HPDE6-E6E7 (cell line): ENCODE data around the gene ZNF587B.
"Not testable (repeated sequence)": the region's sequence is repeated elsewhere in the genome, so short reads cannot be mapped to it uniquely, and the experiment has no call there.

Experiments used
- DNase-seq: peaks from one replicate; pipeline ENCODE4 v3.0.0; 2011; ENCODE audit warnings: missing footprints; ENCODE audit errors: extremely low spot score

The ZNF587B gene

GRCh38 chr19:57830071-57830602, at the start of gene ZNF587B:
ZNF587B (plus strand) TSS chr19:57830299; CDS start chr19:57830529, 230 bp downstream.
- DNase-seq, result peak; percentile 71

GRCh38 chr19:57786286-57786685, 43.8 kb upstream of the ZNF587B start:
- no peak for DNase-seq

- no peak for DNase-seq
Observed at GRCh38 chr19:57786906-57787305, 43.2 kb upstream of the ZNF587B start.

- no peak for DNase-seq
Observed at GRCh38 chr19:57788114-57788692, 41.9 kb upstream of the ZNF587B start.

- no peak for DNase-seq
Observed at GRCh38 chr19:57789288-57789687, 40.8 kb upstream of the ZNF587B start.

GRCh38 chr19:57796580-57796979, 33.5 kb upstream of the ZNF587B start:
- DNase-seq, result not testable (repeated sequence)

- DNase-seq, result no peak
Observed at GRCh38 chr19:57800696-57801095, 29.4 kb upstream of the ZNF587B start.

- no peak for DNase-seq
Observed at GRCh38 chr19:57802269-57802668, 27.8 kb upstream of the ZNF587B start.

- DNase-seq, result no peak
Observed at GRCh38 chr19:57803265-57803593, 26.9 kb upstream of the ZNF587B start.

GRCh38 chr19:57803594-57804325, 26.3 kb upstream of the ZNF587B start:
- DNase-seq, result no peak

- no peak for DNase-seq
Observed at GRCh38 chr19:57807541-57807940, 22.6 kb upstream of the ZNF587B start.

GRCh38 chr19:57810410-57811295, 19.4 kb upstream of the ZNF587B start:
- DNase-seq, result not testable (repeated sequence)

- no peak for DNase-seq
Observed at GRCh38 chr19:57812226-57812625, 17.9 kb upstream of the ZNF587B start.

GRCh38 chr19:57812975-57813820, 16.9 kb upstream of the ZNF587B start:
- DNase-seq, result not testable (repeated sequence)

- no peak for DNase-seq
Observed at GRCh38 chr19:57813919-57814504, 16.1 kb upstream of the ZNF587B start.

- DNase-seq, result peak; percentile 89
Observed at GRCh38 chr19:57814505-57815246, 15.4 kb upstream of the ZNF587B start, which contains the start of gene ZNF552. ZNF552 (minus strand) TSS chr19:57814913; CDS start chr19:57814743, 170 bp downstream.

GRCh38 chr19:57815247-57816075, 14.6 kb upstream of the ZNF587B start:
- DNase-seq, result no peak

- DNase-seq, result no peak
Observed at GRCh38 chr19:57816652-57817051, 13.4 kb upstream of the ZNF587B start.

GRCh38 chr19:57817976-57818375, 12.1 kb upstream of the ZNF587B start:
- no peak for DNase-seq
